HEK293T (cell line): ENCODE measurements around the gene FRYL.

Source experiments
- CTCF ChIA-PET: fragments of 350-600 bp; formaldehyde crosslinking; extraction: SDS; loops from one replicate; lab custom pipeline; 2021; ENCODE audit warnings: antibody characterized with exemption, inconsistent platforms; lab: Yijun Ruan, JAX
- POLR2A ChIA-PET: fragments of 350-600 bp; formaldehyde crosslinking; extraction: SDS; loops from one replicate; lab custom pipeline; 2020; ENCODE audit warnings: antibody characterized with exemption, inconsistent platforms; lab: Yijun Ruan, JAX
- DNase-seq: peaks from one replicate; pipeline ENCODE4 v3.0.0; 2012; ENCODE audit warnings: mixed read lengths; ENCODE audit errors: extremely low spot score
- ARNT ChIP-seq: fragments of 450-650 bp; IDR thresholded peaks from 2 replicates; pipeline ENCODE4 v1.6.1; 2017; ENCODE audit warnings: mild to moderate bottlenecking
- BHLHE40 ChIP-seq: fragments of 450-650 bp; IDR thresholded peaks from 2 replicates; pipeline ENCODE4 v1.6.1; 2016; ENCODE audit warnings: mild to moderate bottlenecking, moderate library complexity, borderline replicate concordance
- CTBP1 ChIP-seq: fragments of 450-650 bp; IDR thresholded peaks from 2 replicates; pipeline ENCODE4 v1.6.1; 2016; ENCODE audit warnings: borderline replicate concordance
- ELF4 ChIP-seq: fragments of 450-650 bp; IDR thresholded peaks from 2 replicates; pipeline ENCODE4 v1.6.1; 2017; ENCODE audit warnings: antibody characterized with exemption
- FOXA1 ChIP-seq: fragments of 450-650 bp; IDR thresholded peaks from 2 replicates; pipeline ENCODE4 v1.6.1; 2016; ENCODE audit warnings: mild to moderate bottlenecking
- FOXK2 ChIP-seq: fragments of 450-650 bp; IDR thresholded peaks from 2 replicates; pipeline ENCODE4 v1.6.1; 2016; ENCODE audit warnings: mild to moderate bottlenecking
- FOXM1 ChIP-seq: fragments of 450-650 bp; IDR thresholded peaks from 2 replicates; pipeline ENCODE4 v1.6.1; 2017; ENCODE audit warnings: mild to moderate bottlenecking, borderline replicate concordance
- HDGF ChIP-seq: fragments of 450-650 bp; IDR thresholded peaks from 2 replicates; pipeline ENCODE4 v1.6.1; 2017; ENCODE audit warnings: antibody characterized with exemption, borderline replicate concordance
- L3MBTL2 ChIP-seq: fragments of 450-650 bp; conservative IDR thresholded peaks from 2 replicates; pipeline ENCODE4 v1.6.1; 2016; ENCODE audit warnings: mild to moderate bottlenecking
- LEF1 ChIP-seq: fragments of 450-650 bp; IDR thresholded peaks from 2 replicates; pipeline ENCODE4 v1.6.1; 2017; ENCODE audit warnings: mild to moderate bottlenecking, borderline replicate concordance
- NFRKB ChIP-seq: fragments of 450-650 bp; IDR thresholded peaks from 2 replicates; pipeline ENCODE4 v1.6.1; 2016; ENCODE audit warnings: mild to moderate bottlenecking, moderate library complexity
- SP1 ChIP-seq: fragments of 450-650 bp; IDR thresholded peaks from 2 replicates; pipeline ENCODE4 v1.6.1; 2017
- SUZ12 ChIP-seq: fragments of 450-650 bp; IDR thresholded peaks from 2 replicates; pipeline ENCODE4 v1.6.1; 2016; ENCODE audit warnings: mild to moderate bottlenecking
- TARDBP ChIP-seq: fragments of 450-650 bp; IDR thresholded peaks from 2 replicates; pipeline ENCODE4 v1.6.1; 2016
- ZNF384 ChIP-seq: fragments of 450-650 bp; IDR thresholded peaks from 2 replicates; pipeline ENCODE4 v1.6.1; 2016
- TF ChIP-seq, protein P1 (sequence below): fragments of 450-650 bp; IDR thresholded peaks from 2 replicates; pipeline ENCODE4 v1.6.1; 2016

FRYL gene

GRCh38 chr4:48635980-48636379 is 144.1 kb downstream of the FRYL start:
- TF ChIP-seq NFRKB = no peak
- no peak for TF ChIP-seq ELF4
- no peak for TF ChIP-seq SUZ12
- TF ChIP-seq FOXK2 = no peak
- TF ChIP-seq ZNF384 = no peak
- TF ChIP-seq L3MBTL2 = no peak
- no peak for TF ChIP-seq LEF1
- TF ChIP-seq BHLHE40 = no peak
- TF ChIP-seq, protein P1, sequence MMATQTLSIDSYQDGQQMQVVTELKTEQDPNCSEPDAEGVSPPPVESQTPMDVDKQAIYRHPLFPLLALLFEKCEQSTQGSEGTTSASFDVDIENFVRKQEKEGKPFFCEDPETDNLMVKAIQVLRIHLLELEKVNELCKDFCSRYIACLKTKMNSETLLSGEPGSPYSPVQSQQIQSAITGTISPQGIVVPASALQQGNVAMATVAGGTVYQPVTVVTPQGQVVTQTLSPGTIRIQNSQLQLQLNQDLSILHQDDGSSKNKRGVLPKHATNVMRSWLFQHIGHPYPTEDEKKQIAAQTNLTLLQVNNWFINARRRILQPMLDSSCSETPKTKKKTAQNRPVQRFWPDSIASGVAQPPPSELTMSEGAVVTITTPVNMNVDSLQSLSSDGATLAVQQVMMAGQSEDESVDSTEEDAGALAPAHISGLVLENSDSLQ = no peak
- TF ChIP-seq CTBP1 = no peak
- no peak for TF ChIP-seq SP1
- TF ChIP-seq TARDBP = no peak
- TF ChIP-seq FOXM1 = no peak
- no peak for TF ChIP-seq FOXA1
- no peak for TF ChIP-seq HDGF
- TF ChIP-seq ARNT = no peak
- ChIA-PET CTCF (interaction anchor here (0.7 kb wide), 1 partner anchor 14 kb away, joined by 3 read pairs; no protein-coding TSS in a partner anchor), POLR2A (no interaction called here)
- DNase-seq = no peak

- ChIA-PET POLR2A (no interaction called here), CTCF (interaction anchor here (0.7 kb wide), 1 partner anchor 14 kb away, joined by 3 read pairs; no protein-coding TSS in a partner anchor)
- DNase-seq = no peak
Observed at GRCh38 chr4:48635310-48635709, 144.8 kb downstream of the FRYL start.

DNA sequence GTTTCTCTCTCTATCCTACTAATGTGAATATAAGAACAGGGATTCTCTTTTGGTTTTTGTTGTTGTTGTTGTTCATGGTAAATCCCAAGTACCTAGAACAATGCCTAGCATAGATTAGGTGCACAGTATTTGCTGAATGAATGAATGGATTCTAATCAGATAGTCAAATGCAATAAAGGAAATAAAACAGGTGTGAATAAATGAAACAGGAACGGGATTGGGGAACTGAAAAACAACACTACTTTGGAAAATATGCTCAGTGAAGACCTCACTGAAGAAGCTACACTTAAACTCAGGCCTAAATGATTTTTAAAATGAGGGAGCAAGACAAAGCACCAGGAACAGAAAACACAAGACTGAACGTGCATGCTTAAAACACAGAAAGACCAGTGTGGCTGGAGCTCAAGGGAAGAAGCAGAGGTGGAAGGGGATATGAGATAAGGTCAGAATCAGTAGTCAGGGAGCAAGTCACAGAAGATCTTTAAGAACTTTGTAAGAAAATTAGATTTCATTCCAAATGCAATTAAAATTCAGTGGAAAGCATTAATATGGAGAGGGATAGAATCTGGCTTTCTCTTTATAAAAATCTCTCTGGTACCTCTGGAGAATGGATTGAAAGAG is 145.3 kb downstream of the FRYL start:
- TF ChIP-seq ARNT (no peak), FOXA1 (no peak), FOXK2 (no peak), TARDBP (no peak)
- no peak for DNase-seq
- CTCF ChIA-PET = interaction anchor here (0.6 kb wide), 1 partner anchor 15 kb away, joined by 3 read pairs; no protein-coding TSS in a partner anchor
- POLR2A ChIA-PET = no interaction called here

More at GRCh38 chr4:48635310-48635709, 144.8 kb downstream of the FRYL start:
- TF ChIP-seq FOXM1 = no peak
- TF ChIP-seq ELF4 = no peak
- TF ChIP-seq CTBP1 = no peak

DNA sequence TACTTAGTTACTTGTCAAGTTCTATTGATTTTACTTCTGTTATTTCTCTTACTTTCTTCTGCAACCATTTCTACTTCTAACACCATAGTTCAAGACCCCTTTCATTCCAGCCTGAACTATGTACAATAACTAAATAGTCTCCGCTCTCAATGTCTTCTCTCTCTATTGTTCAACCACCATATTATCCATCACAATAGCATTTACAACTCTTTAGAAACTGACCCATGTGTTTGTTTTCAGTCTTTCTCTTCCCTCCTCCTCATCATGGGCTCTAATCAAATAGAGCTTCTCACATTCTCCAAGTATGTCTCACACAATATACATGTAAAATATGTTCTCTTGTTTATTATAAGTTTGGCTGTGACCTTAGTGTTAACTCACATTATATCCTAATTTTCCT is 146.4 kb downstream of the FRYL start:
- DNase-seq = no peak
- ChIA-PET POLR2A (no interaction called here), CTCF (no interaction called here)
- no peak for TF ChIP-seq LEF1
- no peak for TF ChIP-seq TARDBP
- no peak for TF ChIP-seq SP1
- TF ChIP-seq HDGF = no peak
- TF ChIP-seq ELF4 = no peak
- no peak for TF ChIP-seq ARNT
- no peak for TF ChIP-seq SUZ12

DNA sequence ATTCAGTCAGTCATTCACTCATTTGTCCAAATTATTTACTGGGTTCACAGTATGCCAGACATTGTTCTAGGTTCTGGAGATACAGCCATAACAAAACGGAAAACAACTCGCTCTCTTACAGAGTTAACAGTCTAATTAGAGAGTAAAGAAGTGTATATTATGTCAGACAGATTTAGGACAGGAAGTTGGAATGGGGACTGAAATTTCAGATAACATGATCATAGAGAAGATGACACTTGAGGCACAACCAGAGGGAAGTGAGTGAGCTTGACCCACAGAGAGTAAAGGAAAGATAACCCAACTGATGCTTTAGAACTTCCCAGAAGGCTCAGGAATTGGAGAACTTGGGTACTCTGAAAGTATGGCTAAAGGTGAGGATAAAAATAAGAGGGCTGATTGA is 150.6 kb downstream of the FRYL start:
- no peak for DNase-seq
- TF ChIP-seq HDGF (no peak), FOXM1 (no peak)
- CTCF ChIA-PET = no interaction called here
- POLR2A ChIA-PET = no interaction called here

DNA sequence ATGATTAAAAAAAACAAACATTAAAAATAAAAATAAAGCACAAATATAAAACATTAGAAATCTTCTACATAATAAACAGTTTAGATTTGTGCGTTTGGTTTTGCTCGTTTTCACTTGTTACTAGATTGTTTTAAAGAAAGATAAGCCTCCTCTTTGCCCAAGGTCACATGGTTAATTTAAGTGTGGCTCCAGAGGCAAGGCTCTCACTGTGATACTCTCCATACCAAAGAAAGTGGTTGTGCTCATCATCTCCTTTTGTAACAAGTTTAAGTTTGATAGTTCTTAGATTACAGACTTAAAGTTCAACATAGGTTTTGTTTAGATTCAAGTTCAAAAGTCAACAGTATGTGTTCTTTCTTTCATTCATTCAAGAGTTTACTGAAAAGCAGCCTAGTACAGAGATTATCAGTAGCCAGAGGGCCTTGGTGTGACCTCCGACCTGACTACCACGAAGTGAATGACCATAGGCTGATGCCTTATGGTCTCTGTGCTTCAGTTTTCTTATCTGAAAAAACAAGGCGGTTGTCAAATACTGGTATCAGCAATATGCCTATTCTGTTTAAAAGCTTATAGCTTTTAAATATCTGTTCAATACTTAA is 156.8 kb downstream of the FRYL start:
- TF ChIP-seq BHLHE40 (no peak), CTBP1 (no peak), TARDBP (no peak), FOXM1 (no peak), LEF1 (no peak), FOXK2 (no peak), SUZ12 (no peak), NFRKB (no peak), SP1 (no peak), ZNF384 (no peak), HDGF (no peak), FOXA1 (no peak), L3MBTL2 (no peak), ARNT (no peak), ELF4 (no peak)
- TF ChIP-seq, protein P1 = no peak
- ChIA-PET POLR2A (no interaction called here), CTCF (no interaction called here)
- DNase-seq = no peak

DNA sequence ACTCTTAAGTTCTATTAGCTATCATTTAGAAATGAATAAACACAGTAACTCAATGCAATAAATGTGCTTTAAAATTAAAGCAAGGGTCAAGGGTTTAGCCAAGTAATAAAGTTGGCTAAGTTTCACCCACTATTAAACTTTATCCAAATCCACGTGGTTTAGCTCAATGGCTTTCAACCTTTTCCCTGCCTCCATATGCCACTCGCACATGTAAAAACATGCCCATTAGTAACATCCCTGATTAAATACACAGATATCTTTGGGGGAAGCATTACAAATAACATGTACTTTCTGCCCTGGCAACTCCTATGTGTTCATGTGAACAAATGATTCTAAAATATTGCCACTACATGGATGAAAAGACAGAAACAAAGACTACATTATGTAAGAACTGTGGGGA is 159.2 kb downstream of the FRYL start:
- no peak for DNase-seq
- POLR2A ChIA-PET = no interaction called here
- TF ChIP-seq, protein P1 = no peak
- TF ChIP-seq NFRKB = no peak
- no peak for TF ChIP-seq ARNT
- TF ChIP-seq ZNF384 = no peak
- no peak for TF ChIP-seq HDGF
- no peak for TF ChIP-seq FOXK2
- TF ChIP-seq FOXM1 = no peak
- CTCF ChIA-PET = no interaction called here
